TTC549 (cell line): ENCODE data around the gene MICAL2.

Experiments used
- FAIRE-seq: peaks from 2 replicates; lab custom pipeline; 2012; peaks lifted over from hg19 to GRCh38; lab: Jason Lieb, UNC

The MICAL2 gene

DNA sequence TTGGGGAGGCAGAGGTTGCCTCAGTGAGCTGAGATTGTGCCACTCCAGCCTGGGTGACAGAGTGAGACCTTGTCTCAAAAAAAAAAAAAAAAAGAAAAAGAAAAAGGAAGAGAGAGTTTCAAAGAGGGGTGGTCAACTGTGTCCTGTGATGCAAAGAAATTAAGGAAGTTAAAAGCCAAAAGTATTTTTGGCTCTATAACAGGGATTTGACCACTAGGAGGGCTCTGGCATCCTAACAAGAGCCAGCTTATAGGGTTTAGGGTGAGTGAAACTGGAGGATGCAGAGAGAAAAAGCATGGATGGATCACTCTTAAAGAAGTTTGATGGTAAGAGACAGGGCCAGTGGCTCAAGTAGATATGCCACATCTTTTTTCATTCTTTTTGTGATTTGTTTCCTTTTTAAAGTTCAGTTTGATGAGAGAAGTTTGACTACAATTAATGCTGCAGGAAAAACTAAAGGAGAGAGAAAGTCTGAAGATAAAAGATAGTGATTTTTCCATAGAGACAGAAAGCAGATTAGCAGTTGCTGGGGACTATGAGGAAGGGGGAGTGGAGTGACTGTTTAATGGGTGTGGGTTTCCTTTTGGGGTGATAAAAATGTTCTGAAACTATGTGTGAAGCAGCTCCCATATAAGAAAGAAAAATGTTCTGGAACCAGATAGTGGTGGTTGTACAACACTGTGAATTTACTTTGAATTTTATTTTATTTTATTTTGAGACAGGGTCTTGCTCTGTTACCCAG is 11.1 kb upstream of the MICAL2 start:
- no peak for FAIRE-seq

DNA sequence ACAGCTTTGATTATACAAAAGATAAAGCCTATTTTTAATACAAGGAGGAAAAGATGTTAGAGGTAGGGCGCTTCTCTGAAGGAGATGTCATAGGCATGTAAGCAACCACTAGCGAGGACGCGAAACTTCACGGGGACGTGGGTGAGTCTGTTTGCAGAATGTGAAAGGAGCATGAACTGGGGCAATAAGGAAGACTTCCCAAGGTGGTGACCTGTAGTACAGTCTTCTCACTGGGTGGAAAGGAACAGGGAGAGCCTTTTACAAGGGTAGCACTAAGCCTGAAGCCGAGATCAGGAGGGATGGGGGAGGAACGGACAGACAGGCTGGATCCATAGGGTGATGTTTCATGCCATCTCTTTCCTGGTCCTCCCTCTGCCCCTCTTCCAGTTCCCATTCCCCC is 10.0 kb upstream of the MICAL2 start:
- no peak for FAIRE-seq

- no peak for FAIRE-seq
These were observed 9.5 kb upstream of the MICAL2 start for GRCh38 chr11:12100841-12101242.

DNA sequence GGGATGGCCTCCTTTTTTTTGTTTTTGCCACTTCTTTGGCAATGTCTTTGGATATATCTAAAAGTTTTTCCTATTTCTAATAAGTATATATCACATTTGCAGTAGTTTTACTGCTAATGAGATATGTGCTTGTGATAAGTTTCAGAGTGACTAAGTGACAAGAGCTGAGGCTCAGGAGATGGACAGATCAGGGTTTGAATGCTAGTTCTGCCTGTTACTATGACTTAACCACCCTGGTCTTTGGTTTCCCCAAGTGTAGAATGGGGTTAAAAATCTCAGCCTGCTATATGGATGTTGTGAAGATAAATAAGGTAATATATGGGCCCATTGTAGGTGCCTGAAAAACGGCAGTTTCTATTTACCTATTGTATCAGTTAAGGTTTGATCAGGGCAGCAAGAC is 9.1 kb upstream of the MICAL2 start:
- FAIRE-seq = no peak

GRCh38 chr11:12102588-12103410 is 7.6 kb upstream of the MICAL2 start:
- FAIRE-seq = no peak

GRCh38 chr11:12103411-12104225 is 6.8 kb upstream of the MICAL2 start:
- no peak for FAIRE-seq

- no peak for FAIRE-seq
These were observed 4.9 kb upstream of the MICAL2 start for GRCh38 chr11:12105471-12105870.

DNA sequence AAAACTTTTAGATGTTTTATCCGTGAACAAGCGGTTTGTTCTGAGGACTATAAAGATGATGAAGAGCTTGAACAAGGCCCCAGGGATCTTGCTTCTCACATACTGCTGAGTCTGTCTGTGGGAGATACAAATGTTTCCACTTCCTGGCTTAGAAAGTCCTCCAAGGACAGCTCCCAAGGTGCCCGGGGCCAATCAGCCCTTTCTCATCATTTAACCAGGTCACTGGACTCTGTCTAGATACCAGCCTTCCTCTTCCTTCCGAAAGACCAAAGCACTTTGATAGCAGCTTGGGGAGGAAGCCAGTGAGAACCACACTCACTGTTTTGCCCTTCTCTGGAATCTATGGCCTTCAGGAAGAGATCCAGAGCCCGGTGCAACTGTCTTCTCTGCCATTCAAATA is 4.3 kb upstream of the MICAL2 start:
- FAIRE-seq = no peak

- no peak for FAIRE-seq
These were observed 3.9 kb upstream of the MICAL2 start for GRCh38 chr11:12106501-12106900.

DNA sequence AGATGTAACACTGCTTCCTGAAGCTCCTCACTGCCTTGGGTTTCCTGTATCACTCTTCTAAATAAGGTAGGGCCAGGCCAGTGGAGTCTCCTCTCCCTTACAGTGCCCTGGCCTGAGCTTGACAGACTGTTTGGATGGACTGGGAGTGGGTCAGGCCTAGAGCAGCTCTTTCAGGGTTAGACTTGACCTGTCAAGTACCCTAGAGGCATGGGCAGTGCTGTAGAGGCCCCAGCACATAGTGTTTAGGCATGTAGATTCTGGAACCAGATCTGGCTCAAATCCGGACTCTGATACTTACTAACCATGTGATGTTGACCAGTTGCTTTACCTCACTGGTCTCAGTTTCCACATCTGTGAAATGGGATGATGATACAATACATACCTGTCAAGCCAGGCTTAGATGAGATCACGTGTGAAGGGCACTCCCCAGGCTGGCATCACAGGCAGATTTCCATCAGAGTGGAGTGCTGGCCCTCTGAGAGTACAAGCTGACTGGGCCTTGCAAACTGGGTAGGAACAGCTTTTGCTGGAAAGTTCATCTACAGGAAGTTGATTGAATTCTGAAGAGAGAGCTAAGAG is 1.4 kb upstream of the MICAL2 start:
- FAIRE-seq = no peak

DNA sequence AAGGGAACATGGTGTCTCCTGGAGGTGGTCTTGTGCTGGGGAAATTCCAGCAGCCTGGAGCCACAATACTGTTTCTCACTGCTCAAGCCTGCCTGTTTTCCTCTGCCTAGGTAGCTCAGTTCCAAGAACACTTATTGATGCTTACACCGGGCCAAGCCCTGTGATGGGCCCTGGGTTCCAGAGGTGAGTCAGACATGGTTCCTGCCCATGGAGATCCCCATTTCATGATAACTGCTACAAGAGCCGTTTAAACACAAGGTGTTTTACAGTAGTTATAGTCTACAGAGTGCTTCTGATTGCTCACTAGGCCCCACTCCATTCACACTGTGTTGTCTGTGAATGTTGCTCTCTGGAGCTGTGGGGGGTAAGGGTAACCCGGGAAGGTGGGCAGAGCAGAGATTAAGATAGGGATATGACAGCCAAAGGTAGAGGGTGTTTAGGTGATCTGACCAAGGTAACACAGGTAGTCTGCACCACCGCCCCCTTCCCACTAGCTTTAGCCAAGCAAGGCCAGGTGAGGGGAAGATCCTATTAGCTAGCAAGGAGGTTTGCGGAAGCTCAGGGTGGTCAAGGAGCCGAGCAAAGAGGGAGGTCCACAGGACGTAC is 696 bp upstream of the MICAL2 start:
- no peak for FAIRE-seq

DNA sequence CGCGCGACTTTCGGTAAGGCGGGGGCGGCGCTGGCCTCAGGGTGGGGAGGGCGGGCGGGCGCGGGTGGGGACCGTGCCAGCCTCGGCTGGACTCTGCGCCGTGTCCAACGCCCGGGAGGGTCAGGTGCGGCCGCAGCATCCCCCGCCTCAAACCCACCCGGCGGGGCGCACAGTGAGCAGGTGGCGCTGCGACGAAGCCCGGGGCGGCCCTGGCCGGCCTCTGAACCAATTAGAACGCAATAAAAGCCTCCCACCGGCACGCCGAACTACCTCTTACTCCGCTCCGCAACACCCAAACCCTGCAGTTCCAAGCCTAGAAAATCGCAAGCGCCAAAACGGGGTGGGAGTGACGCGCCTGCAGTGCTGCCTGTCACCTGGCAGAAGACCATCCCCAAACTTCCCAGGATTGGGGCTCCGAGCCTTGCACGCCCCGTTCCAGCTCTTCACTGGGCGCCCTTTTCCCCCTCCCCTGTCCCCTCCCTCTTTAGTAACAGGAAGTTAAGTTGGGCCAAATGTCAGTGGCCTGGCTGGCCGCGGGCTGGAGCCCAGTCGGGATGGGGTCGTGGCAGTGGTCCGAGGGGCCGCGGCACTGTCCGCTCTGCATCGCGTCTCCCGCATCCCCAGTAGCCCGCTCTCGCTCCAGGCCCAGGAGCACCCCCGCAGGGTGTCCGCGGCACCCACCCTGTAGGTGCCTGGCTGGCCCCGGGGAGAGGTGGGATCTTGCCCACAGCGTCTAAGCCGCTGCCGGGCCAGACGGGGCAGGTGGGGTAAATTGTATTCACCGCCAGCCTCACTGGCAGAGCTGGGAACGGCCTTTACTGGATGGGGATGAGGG is 541 bp downstream of the MICAL2 start:
- no peak for FAIRE-seq

GRCh38 chr11:12111549-12112520 is 1.4 kb downstream of the MICAL2 start:
- no peak for FAIRE-seq

- FAIRE-seq = no peak
These were observed 2.4 kb downstream of the MICAL2 start for GRCh38 chr11:12112750-12113149.

DNA sequence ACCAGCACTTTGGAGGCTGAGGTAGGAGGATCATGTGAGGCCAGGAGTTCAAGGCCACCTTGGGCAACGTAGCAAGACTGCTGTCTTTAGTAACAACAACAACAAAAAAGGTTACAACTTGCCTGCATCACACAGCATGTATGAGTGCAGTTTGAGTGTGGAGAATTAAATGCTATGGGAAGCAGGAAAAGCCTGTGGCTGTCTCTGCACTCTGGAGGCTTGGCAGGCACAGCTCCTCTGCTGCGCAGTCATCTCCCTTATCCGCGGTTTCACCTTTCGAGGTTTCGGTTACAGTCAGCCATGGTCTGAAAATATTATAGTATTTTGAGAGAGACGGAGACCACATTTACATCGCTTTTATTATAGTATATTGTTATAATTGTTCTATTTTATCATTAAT is 2.9 kb downstream of the MICAL2 start:
- FAIRE-seq = no peak

GRCh38 chr11:12114193-12115033 is 4.0 kb downstream of the MICAL2 start:
- FAIRE-seq = no peak

DNA sequence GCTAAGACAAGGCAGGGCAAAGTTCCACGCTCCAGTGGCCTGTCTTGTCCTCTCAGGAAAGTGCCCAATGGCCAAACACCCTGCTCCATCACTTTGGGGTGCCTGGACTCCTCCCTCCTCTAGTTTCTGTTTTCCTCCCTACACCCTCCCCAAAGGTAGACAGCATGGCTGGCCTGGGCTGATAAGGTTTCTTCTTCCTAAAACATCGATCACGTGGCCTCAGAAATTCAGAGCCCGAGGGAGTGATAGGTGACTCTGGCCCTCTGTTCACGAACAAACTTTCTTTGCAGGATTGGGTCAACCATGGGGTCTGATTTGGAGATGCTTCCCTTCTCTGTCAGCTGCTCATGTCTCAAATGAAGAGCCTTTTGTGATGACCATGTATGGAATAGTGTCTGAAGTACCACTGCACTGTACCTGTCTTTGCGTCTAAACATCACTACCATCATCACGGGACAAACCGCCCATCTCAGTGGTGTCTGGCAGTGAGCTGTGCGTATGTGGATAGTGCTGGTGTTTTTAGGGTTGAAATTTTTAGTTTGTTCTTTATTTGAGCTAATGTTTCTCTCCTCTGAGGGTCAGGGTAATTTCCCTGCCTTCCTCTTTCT is 6.1 kb downstream of the MICAL2 start:
- no peak for FAIRE-seq

- no peak for FAIRE-seq
These were observed 6.8 kb downstream of the MICAL2 start for GRCh38 chr11:12117200-12117599.

GRCh38 chr11:12117611-12118010 is 7.2 kb downstream of the MICAL2 start:
- FAIRE-seq = no peak
